ENCODE results near the gene KCNJ15.

DNA sequence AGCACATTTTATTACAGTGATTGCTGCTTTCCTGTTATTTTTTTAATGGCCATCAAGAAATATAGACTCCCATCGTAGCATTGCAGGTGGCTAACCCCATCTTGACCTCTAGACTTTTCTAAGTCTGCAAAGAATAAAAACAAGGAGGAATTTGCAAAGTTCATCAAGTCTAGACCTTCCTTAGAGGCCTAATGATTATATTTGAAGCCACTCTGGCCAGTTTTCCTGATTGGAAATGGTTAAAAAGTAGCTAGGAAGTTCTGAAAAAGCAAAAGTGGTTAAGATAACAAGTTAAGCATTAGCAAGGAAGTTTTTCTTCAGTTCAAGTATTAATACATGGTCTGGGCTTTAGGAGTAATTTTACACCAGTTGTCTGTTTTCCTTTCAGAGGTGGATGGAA is 16.7 kb upstream of the KCNJ15 start:
- TF ChIP-seq, protein P1, sequence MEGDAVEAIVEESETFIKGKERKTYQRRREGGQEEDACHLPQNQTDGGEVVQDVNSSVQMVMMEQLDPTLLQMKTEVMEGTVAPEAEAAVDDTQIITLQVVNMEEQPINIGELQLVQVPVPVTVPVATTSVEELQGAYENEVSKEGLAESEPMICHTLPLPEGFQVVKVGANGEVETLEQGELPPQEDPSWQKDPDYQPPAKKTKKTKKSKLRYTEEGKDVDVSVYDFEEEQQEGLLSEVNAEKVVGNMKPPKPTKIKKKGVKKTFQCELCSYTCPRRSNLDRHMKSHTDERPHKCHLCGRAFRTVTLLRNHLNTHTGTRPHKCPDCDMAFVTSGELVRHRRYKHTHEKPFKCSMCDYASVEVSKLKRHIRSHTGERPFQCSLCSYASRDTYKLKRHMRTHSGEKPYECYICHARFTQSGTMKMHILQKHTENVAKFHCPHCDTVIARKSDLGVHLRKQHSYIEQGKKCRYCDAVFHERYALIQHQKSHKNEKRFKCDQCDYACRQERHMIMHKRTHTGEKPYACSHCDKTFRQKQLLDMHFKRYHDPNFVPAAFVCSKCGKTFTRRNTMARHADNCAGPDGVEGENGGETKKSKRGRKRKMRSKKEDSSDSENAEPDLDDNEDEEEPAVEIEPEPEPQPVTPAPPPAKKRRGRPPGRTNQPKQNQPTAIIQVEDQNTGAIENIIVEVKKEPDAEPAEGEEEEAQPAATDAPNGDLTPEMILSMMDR (IDR thresholded peaks at IDR 0.05; ENCODE audit: poor library complexity, severe bottlenecking), result no peak
- TF ChIP-seq EP300 (conservative IDR thresholded peaks at IDR 0.05; ENCODE audit: poor library complexity, severe bottlenecking), result no peak
- no peak for TF ChIP-seq RAD21 (conservative IDR thresholded peaks at IDR 0.05)
- TF ChIP-seq TAF1 (IDR thresholded peaks at IDR 0.05; ENCODE audit: low read depth), result no peak
- TF ChIP-seq POLR2AphosphoS5 (IDR thresholded peaks at IDR 0.05), result no peak
- no peak for TF ChIP-seq EZH2 (IDR thresholded peaks at IDR 0.05; ENCODE audit: borderline replicate concordance, insufficient read depth, low read length, poor library complexity, severe bottlenecking)
- TF ChIP-seq, protein P2, sequence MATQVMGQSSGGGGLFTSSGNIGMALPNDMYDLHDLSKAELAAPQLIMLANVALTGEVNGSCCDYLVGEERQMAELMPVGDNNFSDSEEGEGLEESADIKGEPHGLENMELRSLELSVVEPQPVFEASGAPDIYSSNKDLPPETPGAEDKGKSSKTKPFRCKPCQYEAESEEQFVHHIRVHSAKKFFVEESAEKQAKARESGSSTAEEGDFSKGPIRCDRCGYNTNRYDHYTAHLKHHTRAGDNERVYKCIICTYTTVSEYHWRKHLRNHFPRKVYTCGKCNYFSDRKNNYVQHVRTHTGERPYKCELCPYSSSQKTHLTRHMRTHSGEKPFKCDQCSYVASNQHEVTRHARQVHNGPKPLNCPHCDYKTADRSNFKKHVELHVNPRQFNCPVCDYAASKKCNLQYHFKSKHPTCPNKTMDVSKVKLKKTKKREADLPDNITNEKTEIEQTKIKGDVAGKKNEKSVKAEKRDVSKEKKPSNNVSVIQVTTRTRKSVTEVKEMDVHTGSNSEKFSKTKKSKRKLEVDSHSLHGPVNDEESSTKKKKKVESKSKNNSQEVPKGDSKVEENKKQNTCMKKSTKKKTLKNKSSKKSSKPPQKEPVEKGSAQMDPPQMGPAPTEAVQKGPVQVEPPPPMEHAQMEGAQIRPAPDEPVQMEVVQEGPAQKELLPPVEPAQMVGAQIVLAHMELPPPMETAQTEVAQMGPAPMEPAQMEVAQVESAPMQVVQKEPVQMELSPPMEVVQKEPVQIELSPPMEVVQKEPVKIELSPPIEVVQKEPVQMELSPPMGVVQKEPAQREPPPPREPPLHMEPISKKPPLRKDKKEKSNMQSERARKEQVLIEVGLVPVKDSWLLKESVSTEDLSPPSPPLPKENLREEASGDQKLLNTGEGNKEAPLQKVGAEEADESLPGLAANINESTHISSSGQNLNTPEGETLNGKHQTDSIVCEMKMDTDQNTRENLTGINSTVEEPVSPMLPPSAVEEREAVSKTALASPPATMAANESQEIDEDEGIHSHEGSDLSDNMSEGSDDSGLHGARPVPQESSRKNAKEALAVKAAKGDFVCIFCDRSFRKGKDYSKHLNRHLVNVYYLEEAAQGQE (IDR thresholded peaks at IDR 0.05; ENCODE audit: borderline replicate concordance), result no peak
- TF ChIP-seq SMC3 (conservative IDR thresholded peaks at IDR 0.05; ENCODE audit: poor library complexity), result no peak
